ENCODE data around the gene BSN.

- TF ChIP-seq CTCF (IDR thresholded peaks at IDR 0.05), result no peak
- TF ChIP-seq POLR2A (IDR thresholded peaks at IDR 0.05), result no peak
Observed at GRCh38 chr3:49681543-49681942, 127.3 kb downstream of the BSN start.

All from body of pancreas (tissue), 4 donors.